Stimulated activated CD4-positive, alpha-beta T cell treated with anti-CD3 and anti-CD28 coated beads, Interleukin-15, amount 100 ng/mL, for 24 hours (primary cell): Measurements from ENCODE around the gene SLC6A17.

Experiments
- DNase-seq: peaks from one replicate; pipeline ENCODE4 v3.0.0-alpha.2; 2020

Gene SLC6A17

GRCh38 chr1:110176299-110176956 is 26.1 kb downstream of the SLC6A17 start:
- no peak for DNase-seq

- DNase-seq, result no peak
Observed at GRCh38 chr1:110177775-110178174, 27.5 kb downstream of the SLC6A17 start.

GRCh38 chr1:110183642-110184167 is 33.4 kb downstream of the SLC6A17 start:
- DNase-seq, result no peak

GRCh38 chr1:110184446-110184845 is 34.2 kb downstream of the SLC6A17 start:
- no peak for DNase-seq

GRCh38 chr1:110185181-110185580 is 34.9 kb downstream of the SLC6A17 start:
- no peak for DNase-seq

- DNase-seq, result no peak
Observed at GRCh38 chr1:110186558-110186957, 36.3 kb downstream of the SLC6A17 start.

GRCh38 chr1:110187139-110187890 is 37.0 kb downstream of the SLC6A17 start:
- no peak for DNase-seq

GRCh38 chr1:110188035-110188618 is 37.8 kb downstream of the SLC6A17 start:
- no peak for DNase-seq

- DNase-seq, result no peak
Observed at GRCh38 chr1:110189181-110189580, 38.9 kb downstream of the SLC6A17 start.

GRCh38 chr1:110190282-110190929 is 40.1 kb downstream of the SLC6A17 start:
- no peak for DNase-seq

- DNase-seq, result no peak
Observed at GRCh38 chr1:110192541-110192940, 42.2 kb downstream of the SLC6A17 start.

GRCh38 chr1:110195196-110195595 is 44.9 kb downstream of the SLC6A17 start:
- no peak for DNase-seq

- peak; percentile 56 for DNase-seq
Observed at GRCh38 chr1:110196917-110197765, 46.8 kb downstream of the SLC6A17 start.

- DNase-seq, result no peak
Observed at GRCh38 chr1:110197905-110198629, 47.8 kb downstream of the SLC6A17 start.

- DNase-seq, result no peak
Observed at GRCh38 chr1:110198746-110199145, 48.5 kb downstream of the SLC6A17 start.

GRCh38 chr1:110200190-110200589 is 49.9 kb downstream of the SLC6A17 start:
- no peak for DNase-seq

- no peak for DNase-seq
Observed at GRCh38 chr1:110200666-110201065, 50.4 kb downstream of the SLC6A17 start.

- no peak for DNase-seq
Observed at GRCh38 chr1:110201157-110201825, 51.0 kb downstream of the SLC6A17 start.

GRCh38 chr1:110203021-110203661 is 52.8 kb downstream of the SLC6A17 start:
- DNase-seq, result peak; percentile 76

GRCh38 chr1:110205156-110205555 is 54.9 kb downstream of the SLC6A17 start:
- DNase-seq, result no peak
